Smooth muscle cell (in vitro differentiated cells): Measurements from ENCODE around the gene GGT7. TPM values are rescaled to one million over a fixed set of nuclear protein-coding genes. Genes with fewer than 3 reads are reported as not detected.

ENCODE experiments used
- DNase-seq: peaks from one replicate; lab custom pipeline; 2025; ENCODE audit not compliant: unreplicated experiment; lab: John Stamatoyannopoulos, UW
- H2AFZ ChIP-seq: fragments of 200-600 bp; sonication (generic); 2 replicates; pipeline ENCODE4 v1.6.0; 2016; ENCODE audit warnings: antibody characterized with exemption, low read depth, mild to moderate bottlenecking
- H3F3A ChIP-seq: fragments of 200-600 bp; sonication (generic); 2 replicates; pipeline ENCODE4 v1.6.0; 2017; ENCODE audit warnings: antibody characterized with exemption, low read depth
- H3K27ac ChIP-seq: fragments of 200-600 bp; sonication (generic); 2 replicates; pipeline ENCODE4 v1.5.1; 2016; ENCODE audit warnings: low read depth, mild to moderate bottlenecking
- H3K27me3 ChIP-seq: fragments of 200-600 bp; sonication (generic); 2 replicates; pipeline ENCODE4 v1.6.1; 2016; ENCODE audit warnings: low read depth, mild to moderate bottlenecking
- H3K36me3 ChIP-seq: fragments of 200-600 bp; sonication (generic); 2 replicates; pipeline ENCODE4 v1.5.1; 2016; ENCODE audit warnings: low read depth
- H3K4me1 ChIP-seq: fragments of 200-600 bp; sonication (generic); 2 replicates; pipeline ENCODE4 v1.5.1; 2016; ENCODE audit warnings: low read depth
- H3K4me2 ChIP-seq: fragments of 200-600 bp; sonication (generic); 2 replicates; pipeline ENCODE4 v1.6.0; 2016; ENCODE audit warnings: mild to moderate bottlenecking
- H3K4me3 ChIP-seq: fragments of 200-600 bp; sonication (generic); 2 replicates; pipeline ENCODE4 v1.5.1; 2016; ENCODE audit warnings: mild to moderate bottlenecking
- H3K79me2 ChIP-seq: fragments of 200-600 bp; sonication (generic); 2 replicates; pipeline ENCODE4 v1.6.0; 2016; ENCODE audit warnings: low read depth, mild to moderate bottlenecking
- H3K9ac ChIP-seq: fragments of 200-600 bp; sonication (generic); 2 replicates; pipeline ENCODE4 v1.6.0; 2016; ENCODE audit warnings: low read depth
- H3K9me3 ChIP-seq: fragments of 200-600 bp; sonication (generic); replicated peaks from 2 replicates; pipeline ENCODE4 v1.5.1; 2016; ENCODE audit warnings: low read depth
- H4K20me1 ChIP-seq: fragments of 200-600 bp; sonication (generic); 2 replicates; pipeline ENCODE4 v1.6.0; 2016; ENCODE audit warnings: low read depth
- CTCF ChIP-seq: fragments of 200-600 bp; sonication (generic); IDR thresholded peaks from 2 replicates; pipeline ENCODE4 v1.5.1; 2017; ENCODE audit warnings: borderline replicate concordance, mild to moderate bottlenecking, antibody characterized with exemption; ENCODE audit not compliant: insufficient read depth, poor library complexity, severe bottlenecking
- WGBS: methylation state at CpG from one replicate; pipeline ENCODE4 v1.1.7; 2016; ENCODE audit warnings: low lambda C conversion rate; 5-methylcytosine and 5-hydroxymethylcytosine counted together
- polyA plus RNA-seq: library from polyadenylated mRNA; unstranded; fragments of >200 nt; fragmentation: Nextera tagmentation; extraction: Ambion mirVana; gene quantifications from 2 replicates; pipeline ENCODE4 v1.2.1, GENCODE V29; 2016
- total RNA-seq: library from RNA; depleted of rRNA; stranded (reverse); fragments of >200 nt; gene quantifications from 2 replicates; pipeline ENCODE4 v1.2.3, GENCODE V29; 2014

Gene GGT7
- total and polyA plus RNA-seq, 2 experiments from 2014 or later, result 4.0 to 15.2 TPM

- Histone ChIP-seq H3K4me3 (no peak overlapping the region), H3K27me3 (peaks cover 9% of the 10 kb centered on the region)
- 74% methylated on average over 3 of the region's 3 CpGs for WGBS
These were observed 43.5 kb downstream of the GGT7 start for GRCh38 chr20:34829191-34829590.

GRCh38 chr20:34825530-34826362, 46.9 kb downstream of the GGT7 start, which contains the start of gene NCOA6:
Gene NCOA6, minus strand, starts transcription at chr20:34825651. Its CDS starts 43,296 bp downstream, at chr20:34782355.
- WGBS, result 35% methylated on average over 14 of the region's 52 CpGs
- Histone ChIP-seq H3K27ac (peak within 1 kb of the TSS; percentile 47), H4K20me1 (peaks cover 38% of the 10 kb centered on the region), H3K9ac (peak within 1 kb of the TSS; percentile 74), H3K79me2 (peaks cover 43% of the 10 kb centered on the region), H3F3A (no peaks in the 10 kb centered on the region), H2AFZ (peak within 1 kb of the TSS; percentile 71), H3K9me3 (no peaks in the 10 kb centered on the region), H3K27me3 (no peaks in the 10 kb centered on the region), H3K4me1 (peaks cover 8% of the 10 kb centered on the region), H3K4me2 (peak within 1 kb of the TSS; percentile 96), H3K36me3 (no peaks in the 10 kb centered on the region), H3K4me3 (peak within 1 kb of the TSS; percentile 98)
- DNase-seq, result peak; percentile 51
- TF ChIP-seq CTCF, result no peak

More at GRCh38 chr20:34829191-34829590, 43.5 kb downstream of the GGT7 start:
- no peak for TF ChIP-seq CTCF
- H4K20me1 ChIP-seq, result peaks cover 5% of the 10 kb centered on the region
- no peak for DNase-seq
- H2AFZ ChIP-seq, result no peak overlapping the region
- H3K4me1 ChIP-seq, result peaks cover 2% of the 10 kb centered on the region
- no peaks in the 10 kb centered on the region for H3K9me3 ChIP-seq
- no peaks in the 10 kb centered on the region for H3F3A ChIP-seq
- peaks cover 8% of the 10 kb centered on the region for H3K79me2 ChIP-seq
- H3K27ac ChIP-seq, result no peak overlapping the region
- H3K9ac ChIP-seq, result no peak overlapping the region
- no peaks in the 10 kb centered on the region for H3K36me3 ChIP-seq
- no peak overlapping the region for H3K4me2 ChIP-seq

- Histone ChIP-seq H3K36me3 (no peaks in the 10 kb centered on the region), H2AFZ (peak overlapping the region; percentile 71), H3K4me2 (peak overlapping the region; percentile 96), H3K4me3 (peak overlapping the region; percentile 98), H3K27me3 (no peaks in the 10 kb centered on the region), H4K20me1 (peaks cover 46% of the 10 kb centered on the region), H3F3A (no peaks in the 10 kb centered on the region), H3K4me1 (peaks cover 8% of the 10 kb centered on the region), H3K79me2 (peaks cover 50% of the 10 kb centered on the region), H3K27ac (peak overlapping the region; percentile 47), H3K9ac (peak overlapping the region; percentile 74), H3K9me3 (no peaks in the 10 kb centered on the region)
- under 1% methylated on average over 37 of the region's 68 CpGs for WGBS
- TF ChIP-seq CTCF, result no peak
- DNase-seq, result peak; percentile 29
These were observed 47.7 kb downstream of the GGT7 start for GRCh38 chr20:34824806-34825529.
